H1 (cell line): ENCODE data around the gene RBBP8. TPM values are rescaled to one million over a fixed set of nuclear protein-coding genes. Genes with fewer than 3 reads are reported as not detected.

Experiments used
- NRF1 ChIP-seq: IDR thresholded peaks from 2 replicates; pipeline ENCODE4 v1.6.1; 2011; ENCODE audit warnings: mild to moderate bottlenecking, low read depth, low read length, improper control_type of control experiment
- POLR2A ChIP-seq, 2 experiments: IDR thresholded peaks; 1 replicate in 1 of 2; 2 replicates in 1 of 2; pipeline ENCODE4 v1.6.1; 2011; ENCODE audit warnings: low read depth in 2 of 2, low read length in 2 of 2, mild to moderate bottlenecking in 2 of 2; ENCODE audit errors: control extremely low read depth in 1 of 2
- POU5F1 ChIP-seq: IDR thresholded peaks from 2 replicates; pipeline ENCODE4 v1.6.1; 2011; ENCODE audit warnings: low read depth, mild to moderate bottlenecking, low read length, moderate library complexity
- RNF2 ChIP-seq: fragments of 200-900, 300-1000 bp; sonication (generic); IDR thresholded peaks from 2 replicates; pipeline ENCODE4 v1.7.1; 2016; ENCODE audit warnings: borderline replicate concordance, low read depth, mild to moderate bottlenecking, antibody characterized with exemption, low read length; ENCODE audit not compliant: poor library complexity, severe bottlenecking; ENCODE audit errors: missing control alignments
- SAP30 ChIP-seq: fragments of 300-600 bp; sonication (generic); IDR thresholded peaks from 2 replicates; pipeline ENCODE4 v1.7.1; 2012; ENCODE audit warnings: low read length, moderate library complexity, mild to moderate bottlenecking, inconsistent platforms; ENCODE audit not compliant: insufficient read depth, insufficient replicate concordance
- SP4 ChIP-seq: IDR thresholded peaks from 2 replicates; pipeline ENCODE4 v1.6.1; 2012; ENCODE audit warnings: low read length, inconsistent platforms
- SUZ12 ChIP-seq: fragments of 200-600 bp; sonication (generic); IDR thresholded peaks from 2 replicates; pipeline ENCODE4 v1.6.1; 2012; ENCODE audit warnings: mild to moderate bottlenecking, inconsistent platforms, low read length, moderate library complexity, mixed read lengths
- polyA plus RNA-seq, 7 experiments: library from polyadenylated mRNA; depleted of rRNA in 3 of 7; stranded (reverse) in 5 of 7; unstranded in 2 of 7; fragments of >200 nt in 5 of 7; fragments of 200-250 nt in 2 of 7; gene quantifications; 1 replicate in 5 of 7; 2 replicates in 1 of 7; 4 replicates in 1 of 7; pipeline versions ENCODE4 v1.2.1 to v1.2.3, GENCODE V29; 2011 to 2013; ENCODE audit warnings: missing spikeins in 2 of 7, mixed read lengths in 2 of 7
- total RNA-seq: library from RNA; stranded (reverse); fragmentation: NEBNext Ultra II Directional; extraction: Animal tissue kit (Norgen Biotek cat#: 25700); gene quantifications from 2 replicates; pipeline ENCODE4 v1.2.1, GENCODE V29; 2021
- TF ChIP-seq, protein P1 (sequence below): fragments of 300-600 bp; sonication (generic); IDR thresholded peaks from 2 replicates; pipeline ENCODE4 v1.7.1; 2012; ENCODE audit warnings: low read length, moderate library complexity, mild to moderate bottlenecking, inconsistent platforms; ENCODE audit not compliant: insufficient replicate concordance
- TF ChIP-seq, protein P2 (sequence below): IDR thresholded peaks from 2 replicates; pipeline ENCODE4 v1.6.1; 2011; ENCODE audit warnings: low read depth, mild to moderate bottlenecking, low read length; ENCODE audit not compliant: insufficient read depth

Gene RBBP8
- total and polyA plus RNA-seq, 2 of the 8 experiments (the other 6 are each of a cell fraction or from before 2014, with no cell fraction given), result 16.1 to 65.8 TPM

- TF ChIP-seq, protein P1, sequence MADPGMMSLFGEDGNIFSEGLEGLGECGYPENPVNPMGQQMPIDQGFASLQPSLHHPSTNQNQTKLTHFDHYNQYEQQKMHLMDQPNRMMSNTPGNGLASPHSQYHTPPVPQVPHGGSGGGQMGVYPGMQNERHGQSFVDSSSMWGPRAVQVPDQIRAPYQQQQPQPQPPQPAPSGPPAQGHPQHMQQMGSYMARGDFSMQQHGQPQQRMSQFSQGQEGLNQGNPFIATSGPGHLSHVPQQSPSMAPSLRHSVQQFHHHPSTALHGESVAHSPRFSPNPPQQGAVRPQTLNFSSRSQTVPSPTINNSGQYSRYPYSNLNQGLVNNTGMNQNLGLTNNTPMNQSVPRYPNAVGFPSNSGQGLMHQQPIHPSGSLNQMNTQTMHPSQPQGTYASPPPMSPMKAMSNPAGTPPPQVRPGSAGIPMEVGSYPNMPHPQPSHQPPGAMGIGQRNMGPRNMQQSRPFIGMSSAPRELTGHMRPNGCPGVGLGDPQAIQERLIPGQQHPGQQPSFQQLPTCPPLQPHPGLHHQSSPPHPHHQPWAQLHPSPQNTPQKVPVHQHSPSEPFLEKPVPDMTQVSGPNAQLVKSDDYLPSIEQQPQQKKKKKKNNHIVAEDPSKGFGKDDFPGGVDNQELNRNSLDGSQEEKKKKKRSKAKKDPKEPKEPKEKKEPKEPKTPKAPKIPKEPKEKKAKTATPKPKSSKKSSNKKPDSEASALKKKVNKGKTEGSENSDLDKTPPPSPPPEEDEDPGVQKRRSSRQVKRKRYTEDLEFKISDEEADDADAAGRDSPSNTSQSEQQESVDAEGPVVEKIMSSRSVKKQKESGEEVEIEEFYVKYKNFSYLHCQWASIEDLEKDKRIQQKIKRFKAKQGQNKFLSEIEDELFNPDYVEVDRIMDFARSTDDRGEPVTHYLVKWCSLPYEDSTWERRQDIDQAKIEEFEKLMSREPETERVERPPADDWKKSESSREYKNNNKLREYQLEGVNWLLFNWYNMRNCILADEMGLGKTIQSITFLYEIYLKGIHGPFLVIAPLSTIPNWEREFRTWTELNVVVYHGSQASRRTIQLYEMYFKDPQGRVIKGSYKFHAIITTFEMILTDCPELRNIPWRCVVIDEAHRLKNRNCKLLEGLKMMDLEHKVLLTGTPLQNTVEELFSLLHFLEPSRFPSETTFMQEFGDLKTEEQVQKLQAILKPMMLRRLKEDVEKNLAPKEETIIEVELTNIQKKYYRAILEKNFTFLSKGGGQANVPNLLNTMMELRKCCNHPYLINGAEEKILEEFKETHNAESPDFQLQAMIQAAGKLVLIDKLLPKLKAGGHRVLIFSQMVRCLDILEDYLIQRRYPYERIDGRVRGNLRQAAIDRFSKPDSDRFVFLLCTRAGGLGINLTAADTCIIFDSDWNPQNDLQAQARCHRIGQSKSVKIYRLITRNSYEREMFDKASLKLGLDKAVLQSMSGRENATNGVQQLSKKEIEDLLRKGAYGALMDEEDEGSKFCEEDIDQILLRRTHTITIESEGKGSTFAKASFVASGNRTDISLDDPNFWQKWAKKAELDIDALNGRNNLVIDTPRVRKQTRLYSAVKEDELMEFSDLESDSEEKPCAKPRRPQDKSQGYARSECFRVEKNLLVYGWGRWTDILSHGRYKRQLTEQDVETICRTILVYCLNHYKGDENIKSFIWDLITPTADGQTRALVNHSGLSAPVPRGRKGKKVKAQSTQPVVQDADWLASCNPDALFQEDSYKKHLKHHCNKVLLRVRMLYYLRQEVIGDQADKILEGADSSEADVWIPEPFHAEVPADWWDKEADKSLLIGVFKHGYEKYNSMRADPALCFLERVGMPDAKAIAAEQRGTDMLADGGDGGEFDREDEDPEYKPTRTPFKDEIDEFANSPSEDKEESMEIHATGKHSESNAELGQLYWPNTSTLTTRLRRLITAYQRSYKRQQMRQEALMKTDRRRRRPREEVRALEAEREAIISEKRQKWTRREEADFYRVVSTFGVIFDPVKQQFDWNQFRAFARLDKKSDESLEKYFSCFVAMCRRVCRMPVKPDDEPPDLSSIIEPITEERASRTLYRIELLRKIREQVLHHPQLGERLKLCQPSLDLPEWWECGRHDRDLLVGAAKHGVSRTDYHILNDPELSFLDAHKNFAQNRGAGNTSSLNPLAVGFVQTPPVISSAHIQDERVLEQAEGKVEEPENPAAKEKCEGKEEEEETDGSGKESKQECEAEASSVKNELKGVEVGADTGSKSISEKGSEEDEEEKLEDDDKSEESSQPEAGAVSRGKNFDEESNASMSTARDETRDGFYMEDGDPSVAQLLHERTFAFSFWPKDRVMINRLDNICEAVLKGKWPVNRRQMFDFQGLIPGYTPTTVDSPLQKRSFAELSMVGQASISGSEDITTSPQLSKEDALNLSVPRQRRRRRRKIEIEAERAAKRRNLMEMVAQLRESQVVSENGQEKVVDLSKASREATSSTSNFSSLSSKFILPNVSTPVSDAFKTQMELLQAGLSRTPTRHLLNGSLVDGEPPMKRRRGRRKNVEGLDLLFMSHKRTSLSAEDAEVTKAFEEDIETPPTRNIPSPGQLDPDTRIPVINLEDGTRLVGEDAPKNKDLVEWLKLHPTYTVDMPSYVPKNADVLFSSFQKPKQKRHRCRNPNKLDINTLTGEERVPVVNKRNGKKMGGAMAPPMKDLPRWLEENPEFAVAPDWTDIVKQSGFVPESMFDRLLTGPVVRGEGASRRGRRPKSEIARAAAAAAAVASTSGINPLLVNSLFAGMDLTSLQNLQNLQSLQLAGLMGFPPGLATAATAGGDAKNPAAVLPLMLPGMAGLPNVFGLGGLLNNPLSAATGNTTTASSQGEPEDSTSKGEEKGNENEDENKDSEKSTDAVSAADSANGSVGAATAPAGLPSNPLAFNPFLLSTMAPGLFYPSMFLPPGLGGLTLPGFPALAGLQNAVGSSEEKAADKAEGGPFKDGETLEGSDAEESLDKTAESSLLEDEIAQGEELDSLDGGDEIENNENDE, result no peak
- TF ChIP-seq SAP30 (no peak), NRF1 (no peak), SUZ12 (no peak), POLR2A (IDR thresholded peaks at IDR 0.05; ENCODE audit: control extremely low read depth in 1 of 2, low read depth in 2 of 2, low read length in 2 of 2) (no peak), POU5F1 (no peak), SP4 (no peak), RNF2 (no peak)
- TF ChIP-seq, protein P2, sequence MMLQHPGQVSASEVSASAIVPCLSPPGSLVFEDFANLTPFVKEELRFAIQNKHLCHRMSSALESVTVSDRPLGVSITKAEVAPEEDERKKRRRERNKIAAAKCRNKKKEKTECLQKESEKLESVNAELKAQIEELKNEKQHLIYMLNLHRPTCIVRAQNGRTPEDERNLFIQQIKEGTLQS, result no peak
Measured at GRCh38 chr18:23067236-23067635, 134.1 kb downstream of the RBBP8 start (continued).
